Stimulated activated CD8-positive, alpha-beta memory T cell treated with anti-CD3 and anti-CD28 coated beads, Interleukin-15, amount 100 ng/mL, for 4 hours (primary cell): Measurements from ENCODE around the gene BPIFA1.

Source experiments
- DNase-seq, 2 donors: peaks; one replicate each; pipeline ENCODE4 v3.0.0-alpha.2; 2020; ENCODE audit warnings: low read depth in 2 of 2

The BPIFA1 gene

GRCh38 chr20:33235696-33236095, at the start of gene BPIFA1:
Gene BPIFA1, plus strand, starts transcription at chr20:33235996. Its CDS starts 1,716 bp downstream, at chr20:33237712.
- no peak for DNase-seq

- no peak for DNase-seq
Measured at GRCh38 chr20:33187491-33187890, 48.3 kb upstream of the BPIFA1 start.

- DNase-seq, result no peak
Measured at GRCh38 chr20:33188421-33188820, 47.4 kb upstream of the BPIFA1 start.

GRCh38 chr20:33191484-33191883, 44.3 kb upstream of the BPIFA1 start:
- DNase-seq, result no peak

GRCh38 chr20:33191955-33192354, 43.8 kb upstream of the BPIFA1 start:
- no peak for DNase-seq

- no peak for DNase-seq
Measured at GRCh38 chr20:33192912-33193501, 42.8 kb upstream of the BPIFA1 start.

- no peak for DNase-seq
Measured at GRCh38 chr20:33199026-33199425, 36.8 kb upstream of the BPIFA1 start.

- no peak for DNase-seq
Measured at GRCh38 chr20:33202451-33202850, 33.3 kb upstream of the BPIFA1 start.

- no peak for DNase-seq
Measured at GRCh38 chr20:33203444-33203843, 32.4 kb upstream of the BPIFA1 start.

GRCh38 chr20:33209789-33210188, 26.0 kb upstream of the BPIFA1 start:
- DNase-seq, result no peak

- DNase-seq, result no peak
Measured at GRCh38 chr20:33210371-33210770, 25.4 kb upstream of the BPIFA1 start.

- no peak for DNase-seq
Measured at GRCh38 chr20:33211817-33212424, 23.9 kb upstream of the BPIFA1 start.

- DNase-seq, result no peak
Measured at GRCh38 chr20:33217052-33217451, 18.7 kb upstream of the BPIFA1 start, which contains the start of gene BPIFA3. Gene BPIFA3, plus strand, starts transcription at chr20:33217352. Its CDS starts 185 bp downstream, at chr20:33217537.

- no peak for DNase-seq
Measured at GRCh38 chr20:33224399-33224798, 11.4 kb upstream of the BPIFA1 start.

- no peak for DNase-seq
Measured at GRCh38 chr20:33229843-33230242, 6.0 kb upstream of the BPIFA1 start.

- DNase-seq, result no peak
Measured at GRCh38 chr20:33231237-33231636, 4.6 kb upstream of the BPIFA1 start.

- no peak for DNase-seq
Measured at GRCh38 chr20:33232486-33233072, 3.2 kb upstream of the BPIFA1 start.

- no peak for DNase-seq
Measured at GRCh38 chr20:33233129-33233774, 2.5 kb upstream of the BPIFA1 start.

GRCh38 chr20:33234050-33234449, 1.7 kb upstream of the BPIFA1 start:
- DNase-seq, result no peak

GRCh38 chr20:33236351-33236750, 555 bp downstream of the BPIFA1 start:
- DNase-seq, result no peak

GRCh38 chr20:33237989-33238388, 2.2 kb downstream of the BPIFA1 start:
- DNase-seq, result no peak

GRCh38 chr20:33239418-33239817, 3.6 kb downstream of the BPIFA1 start:
- DNase-seq, result no peak
